Left ventricle myocardium inferior (tissue), 1 donor: ENCODE data around the gene QRICH1. TPM values are rescaled to one million over a fixed set of nuclear protein-coding genes. Genes with fewer than 3 reads are reported as not detected.

Source experiments
- DNase-seq: peaks from one replicate; pipeline ENCODE4 v3.0.0-alpha.2; 2020
- H3K27ac ChIP-seq: fragments of 200-600 bp; replicated peaks from 2 replicates; pipeline ENCODE4 v1.8.0; 2021
- H3K27me3 ChIP-seq: fragments of 200-600 bp; 2 replicates; pipeline ENCODE4 v1.8.0; 2021; ENCODE audit warnings: low read depth
- H3K36me3 ChIP-seq: fragments of 200-600 bp; 2 replicates; pipeline ENCODE4 v1.8.0; 2021
- H3K4me1 ChIP-seq: fragments of 200-600 bp; 2 replicates; pipeline ENCODE4 v1.8.0; 2021
- H3K4me3 ChIP-seq: fragments of 200-600 bp; 2 replicates; pipeline ENCODE4 v1.8.0; 2021; ENCODE audit warnings: mild to moderate bottlenecking, moderate library complexity
- H3K9me3 ChIP-seq: fragments of 200-600 bp; replicated peaks from 2 replicates; pipeline ENCODE4 v1.8.0; 2021
- CTCF ChIP-seq: fragments of 200-600 bp; IDR thresholded peaks from 2 replicates; pipeline ENCODE4 v1.8.0; 2021; ENCODE audit warnings: antibody characterized with exemption, mild to moderate bottlenecking, borderline replicate concordance
- intact Hi-C: fragments of 100-400 bp; cut with micrococcal nuclease; formaldehyde crosslinking; loops from one replicate; pipeline ENCODE4 v1.11.0; 2022
- total RNA-seq: library from RNA; stranded (reverse); fragmentation: NEBNext Ultra II Directional; extraction: Animal tissue kit (Norgen Biotek cat#: 25700); gene quantifications from one replicate; pipeline ENCODE4 v1.2.1, GENCODE V29; 2021
- donor health status: DM: no; HTN: yes; CAD: no; lungs with severe emphysema.

Gene QRICH1
- total RNA-seq, 1 donor from 2014 or later, result 58.8 TPM

DNA sequence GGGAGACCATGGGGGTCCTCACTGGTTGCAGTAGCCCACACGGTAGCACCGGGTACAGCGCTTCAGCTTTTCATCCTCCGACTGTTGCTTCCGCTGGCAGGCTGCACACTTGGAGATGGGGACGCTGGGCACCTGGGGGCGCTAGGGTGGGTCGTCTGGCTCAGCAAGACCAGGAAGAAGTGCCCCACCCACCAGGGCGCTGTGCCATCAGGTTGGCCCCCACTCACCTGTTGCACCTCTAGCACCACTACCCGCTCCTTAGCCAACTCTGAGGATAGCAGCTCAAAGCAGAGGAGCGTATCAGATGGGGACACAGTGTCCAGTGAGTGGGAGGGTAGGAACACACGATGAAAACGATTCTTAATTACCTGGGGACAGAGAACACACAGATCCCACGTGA, 18.4 kb upstream of the QRICH1 start:
- intact Hi-C loops, result no loop called here

DNA sequence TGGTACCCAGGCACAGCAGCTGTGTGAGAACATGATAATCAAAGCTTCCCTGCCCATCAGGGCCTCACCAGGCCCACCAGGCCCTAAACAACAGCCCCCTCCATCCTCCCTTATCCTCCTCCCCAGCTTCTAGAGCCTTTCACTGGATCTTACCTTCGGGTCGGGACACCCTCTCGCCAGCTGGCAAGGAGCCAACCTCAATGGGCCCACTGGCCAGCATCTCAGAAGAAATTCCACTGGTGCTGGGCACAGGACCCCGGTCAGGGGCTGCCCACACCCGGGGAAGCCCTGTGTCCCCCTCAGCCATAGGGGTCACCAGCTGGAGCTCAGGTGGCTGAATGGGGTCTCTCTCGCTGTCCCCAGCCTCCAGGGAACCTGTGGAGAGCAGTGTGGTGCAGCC, 17.5 kb upstream of the QRICH1 start:
- no peak overlapping the region for H3K4me3 ChIP-seq
- H3K27me3 ChIP-seq, result no peaks in the 10 kb centered on the region
- TF ChIP-seq CTCF, result no peak
- H3K36me3 ChIP-seq, result peaks cover 98% of the 10 kb centered on the region
- H3K4me1 ChIP-seq, result peaks cover 11% of the 10 kb centered on the region
- no peaks in the 10 kb centered on the region for H3K9me3 ChIP-seq
- no peak overlapping the region for H3K27ac ChIP-seq
- no peak for DNase-seq
- intact Hi-C loops, result no loop called here

More for the DNA sequence above, 18.4 kb upstream of the QRICH1 start:
- H3K9me3 ChIP-seq, result no peaks in the 10 kb centered on the region
- peaks cover 12% of the 10 kb centered on the region for H3K4me1 ChIP-seq
- H3K4me3 ChIP-seq, result no peak overlapping the region
- DNase-seq, result no peak
- H3K27me3 ChIP-seq, result no peaks in the 10 kb centered on the region
- peaks cover 100% of the 10 kb centered on the region for H3K36me3 ChIP-seq
- H3K27ac ChIP-seq, result no peak overlapping the region
- no peak for TF ChIP-seq CTCF

- Histone ChIP-seq H3K27me3 (no peaks in the 10 kb centered on the region), H3K27ac (no peak overlapping the region), H3K4me3 (no peak overlapping the region), H3K36me3 (peaks cover 92% of the 10 kb centered on the region), H3K4me1 (peaks cover 12% of the 10 kb centered on the region), H3K9me3 (no peaks in the 10 kb centered on the region)
- intact Hi-C loops, result no loop called here
- TF ChIP-seq CTCF, result no peak
- no peak for DNase-seq
Observed at GRCh38 chr3:49110780-49111179, 16.9 kb upstream of the QRICH1 start.

DNA sequence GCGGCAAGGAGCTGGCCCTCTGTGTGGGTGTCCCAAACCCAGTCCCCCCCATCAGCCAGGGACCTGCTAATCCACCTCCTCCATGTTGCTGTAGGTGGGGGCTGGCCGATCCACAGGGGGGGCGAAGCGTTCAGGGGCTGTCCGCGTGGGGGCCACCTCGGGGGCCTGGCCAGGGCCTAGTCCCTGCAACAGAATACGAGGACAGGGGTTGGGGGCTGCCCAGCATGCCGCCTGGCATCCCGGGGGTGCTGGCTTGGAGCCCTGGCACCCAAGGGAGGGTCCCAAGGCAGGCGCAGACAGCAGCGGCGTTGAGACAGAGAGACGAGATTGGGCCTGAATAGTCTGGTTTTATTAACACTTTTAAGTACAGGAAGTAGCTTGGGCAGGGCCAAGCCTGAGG, 14.5 kb upstream of the QRICH1 start:
- peaks cover 69% of the 10 kb centered on the region for H3K36me3 ChIP-seq
- intact Hi-C loops, result no loop called here
- DNase-seq, result no peak

DNA sequence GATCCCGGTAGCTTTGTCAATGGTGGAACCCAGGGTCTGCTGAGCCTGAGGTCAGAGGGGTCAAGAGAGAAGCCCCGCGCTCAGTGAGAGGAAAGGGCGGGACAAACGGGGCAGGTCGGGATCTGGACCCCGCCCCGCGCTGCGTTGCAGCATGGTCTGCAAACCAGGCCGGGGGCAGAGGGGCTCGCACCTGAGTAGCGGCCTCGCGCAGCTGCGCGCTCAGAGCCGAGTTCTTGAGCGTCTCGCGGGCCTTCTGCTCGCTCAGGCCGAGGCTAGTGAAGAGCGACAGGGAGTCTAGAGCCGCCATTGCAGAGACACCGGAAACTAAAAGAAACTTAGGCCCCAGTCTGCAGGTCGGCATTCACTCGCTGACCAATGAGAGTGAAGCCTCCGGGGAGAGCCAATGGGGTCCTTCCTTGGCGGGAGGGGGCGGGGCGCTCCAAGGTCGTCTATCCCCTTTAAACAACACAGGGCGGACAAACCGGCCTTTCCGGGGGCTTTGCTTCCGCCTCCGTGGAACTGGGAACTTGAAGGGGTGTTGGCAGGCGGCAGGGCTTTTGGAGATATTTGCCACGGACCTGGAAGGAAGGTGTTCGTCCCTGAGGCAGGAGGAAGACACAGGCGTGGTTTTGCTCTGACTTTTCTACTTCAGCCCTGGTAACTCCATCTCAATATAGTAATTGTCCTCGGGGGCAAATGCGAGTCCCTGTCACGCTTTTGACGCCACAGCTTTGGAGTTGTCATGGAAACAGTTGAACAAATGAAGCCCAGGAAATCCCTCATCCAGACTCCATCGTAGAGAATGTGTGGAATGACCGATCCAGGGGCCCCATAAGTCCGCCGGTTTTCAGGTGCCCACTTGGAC, 10.8 kb upstream of the QRICH1 start, which contains the start of gene QARS1:
Gene QARS1 (minus strand): TSS at position 331 of the 865 bp plus-strand sequence. CDS start 24 bp downstream, at position 307.
- H3K4me3 ChIP-seq, result peak within 1 kb of the TSS; percentile 89
- peak; percentile 97 for DNase-seq
- H3K27me3 ChIP-seq, result no peaks in the 10 kb centered on the region
- H3K27ac ChIP-seq, result peak within 1 kb of the TSS; percentile 96
- intact Hi-C loops, result no loop called here
- no peaks in the 10 kb centered on the region for H3K9me3 ChIP-seq
- no peak for TF ChIP-seq CTCF
- H3K4me1 ChIP-seq, result peaks cover 31% of the 10 kb centered on the region
- H3K36me3 ChIP-seq, result peaks cover 69% of the 10 kb centered on the region

More for the DNA sequence above, 14.5 kb upstream of the QRICH1 start:
- no peak overlapping the region for H3K4me3 ChIP-seq
- no peaks in the 10 kb centered on the region for H3K9me3 ChIP-seq
- no peaks in the 10 kb centered on the region for H3K27me3 ChIP-seq
- TF ChIP-seq CTCF, result no peak
- H3K4me1 ChIP-seq, result peaks cover 34% of the 10 kb centered on the region
- no peak overlapping the region for H3K27ac ChIP-seq
